ENCODE measurements around the gene LAMB1.

LAMB1 gene

GRCh38 chr7:107874111-107874510 is 128.8 kb downstream of the LAMB1 start:
- DNase-seq, result no peak
- in situ Hi-C loops (cut with HindIII; ENCODE audit: low pct_ligation_motif_present, low pct_unique_long_range_greater_than_20kb, low sequenced_read_pairs), result loop anchor here (25.0 kb wide), 1 partner anchor 112 kb away; no protein-coding TSS in a partner anchor
